Heart left ventricle (tissue), 16 donors: Measurements from ENCODE around the gene NLRP1. TPM values are rescaled to one million over a fixed set of nuclear protein-coding genes. Genes with fewer than 3 reads are reported as not detected.

ENCODE experiments used
- ATAC-seq, 4 donors: fragments of 200-7000 bp; cut with Tn5 transposase; one replicate each; pipeline ENCODE4 v1.9.1; 2020 to 2022; ENCODE audit warnings: moderate library complexity in 4 of 4, mild to moderate bottlenecking in 3 of 4, moderate number of reproducible peaks in 1 of 4
- DNase-seq, 5 donors: peaks; one replicate each; pipeline ENCODE4 v3.0.0-alpha.2; 2020
- H3K27ac ChIP-seq, 12 donors: fragments of 200-600 bp; sonication (generic) in 4 of 12; one replicate each; pipeline versions ENCODE4 v1.5.0 to v1.8.0; 2016 to 2022; ENCODE audit warnings: mild to moderate bottlenecking in 2 of 12
- H3K27me3 ChIP-seq, 9 donors: fragments of 200-600 bp; sonication (generic) in 2 of 9; one replicate each; pipeline versions ENCODE4 v1.5.1 to v1.8.0; 2016 to 2022; ENCODE audit warnings: mild to moderate bottlenecking in 3 of 9
- H3K36me3 ChIP-seq, 9 donors: fragments of 200-600 bp; sonication (generic) in 2 of 9; one replicate each; pipeline versions ENCODE4 v1.5.0 to v1.8.0; 2018 to 2022; ENCODE audit warnings: mild to moderate bottlenecking in 2 of 9
- H3K4me1 ChIP-seq, 12 donors: fragments of 200-600 bp; sonication (generic) in 4 of 12; one replicate each; pipeline versions ENCODE4 v1.5.0 to v1.8.0; 2016 to 2022; ENCODE audit warnings: mild to moderate bottlenecking in 3 of 12
- H3K4me3 ChIP-seq, 12 donors: fragments of 200-600 bp; sonication (generic) in 4 of 12; one replicate each; pipeline versions ENCODE4 v1.5.0 to v1.8.0; 2017 to 2022; ENCODE audit warnings: mild to moderate bottlenecking in 9 of 12, moderate library complexity in 4 of 12
- H3K9me3 ChIP-seq, 12 donors: fragments of 200-600 bp; sonication (generic) in 4 of 12; one replicate each; pipeline versions ENCODE4 v1.5.0 to v1.8.0; 2016 to 2022; ENCODE audit warnings: mild to moderate bottlenecking in 1 of 12
- CTCF ChIP-seq, 12 donors: fragments of 200-600 bp; sonication (generic) in 4 of 12; IDR thresholded peaks; one replicate each; pipeline versions ENCODE4 v1.5.0 to v1.8.0; 2018 to 2022; ENCODE audit warnings: antibody characterized with exemption in 12 of 12, mild to moderate bottlenecking in 5 of 12
- POLR2A ChIP-seq, 2 donors: fragments of 450-650 bp; IDR thresholded peaks; one replicate each; pipeline ENCODE4 v1.6.1; 2017; ENCODE audit warnings: antibody characterized with exemption in 2 of 2, mild to moderate bottlenecking in 2 of 2, moderate library complexity in 2 of 2
- WGBS, 4 donors: extraction: QIAGEN DNeasy Blood & Tissue Kit in 2 of 4; methylation state at CpG; one replicate each; pipeline versions ENCODE4 v1.1.5 to v1.1.7; 2013 to 2018; 5-methylcytosine and 5-hydroxymethylcytosine counted together
- intact Hi-C, 10 donors: fragments of 100-400 bp; cut with DNase I; formaldehyde crosslinking; loops; one replicate each; pipeline versions ENCODE4 v1.11.1 to v1.14.2; 2022
- polyA plus RNA-seq, 2 donors: library from polyadenylated mRNA; stranded (reverse); fragments of 200-250 nt; gene quantifications; one replicate each; pipeline ENCODE4 v1.2.3, GENCODE V29; 2013
- total RNA-seq, 9 donors: library from RNA; depleted of rRNA in 2 of 9; stranded (reverse); fragments of >200 nt in 2 of 9; fragmentation: NEBNext Ultra II Directional in 3 of 9; extraction: Animal tissue kit (Norgen Biotek cat#: 25700) in 3 of 9; gene quantifications; one replicate each; pipeline versions ENCODE4 v1.1.0 to v1.2.4, GENCODE V29; 2016 to 2023
- donor health status: ischemic (EF 13 %, LVEDD 7.1; RV severe dilation, severe dysfunction).
- donor health status: healthy with polysubstance abuse.
- donor health status: DM: no; HTN: yes; CAD: no.
- donor health status: DM: no; HTN: no; CAD: no.
- donor health status: ischemic (EF 25% LVEDD 6.9; RV normal size, moderate dysfunction).
- donor health status: ischemic (EF 25% LVEDD 5.7; RV mildly dilated, moderate dysfunction).
- donor health status: healthy.
- donor health status: DM: yes; HTN: yes; CAD: no.
- donor health status: ischemic (EF 35%, LVEDD 5.7; RV mildly dilated, moderate dysfunction).
- donor health status: nonischemic (EF 11% LVEDD 7.7; RV severe dilation, severe dysfunction).
- donor health status: DM: yes; HTN: yes; CAD: no.
- donor health status: PGD.
- donor health status: ischemic (EF 29% LVEDD 5.4; RV normal size, mild dysfunction).
- donor health status: nonischemic (EF 23%, LVEDD 6.1; RV moderate dilation, normal function).

NLRP1 gene
- total and polyA plus RNA-seq, 11 donors = 3.8 to 16.7 (median 8.8) TPM

GRCh38 chr17:5492970-5493369 is 91.3 kb downstream of the NLRP1 start:
- DNase-seq (no peak), ATAC-seq (no peak)
- H3K27ac ChIP-seq = no peak overlapping the region
- peaks cover 0 to 30% (median 23%) of the 10 kb centered on the region in 9 donors for H3K36me3 ChIP-seq
- intact Hi-C loops = no loop called here
- H3K9me3 ChIP-seq = no peaks in the 10 kb centered on the region
- TF ChIP-seq POLR2A (IDR thresholded peaks at IDR 0.05) = no peak
- TF ChIP-seq CTCF (IDR thresholded peaks at IDR 0.05) = no peak
- 94 to 100% (median 97%) methylated on average over 2 of the region's 2 CpGs for WGBS, 4 donors
- H3K4me3 ChIP-seq = no peak overlapping the region
- H3K4me1 ChIP-seq = peaks cover 0 to 7% (median 4%) of the 10 kb centered on the region in 12 donors
- no peaks in the 10 kb centered on the region for H3K27me3 ChIP-seq

- Histone ChIP-seq H3K9me3 (no peaks in the 10 kb centered on the region), H3K4me1 (peaks cover 7 to 34% (median 24%) of the 10 kb centered on the region in 12 donors), H3K4me3 (no peak overlapping the region), H3K27ac (no peak overlapping the region), H3K36me3 (peaks cover 0 to 43% (median 34%) of the 10 kb centered on the region in 9 donors), H3K27me3 (no peaks in the 10 kb centered on the region)
- ATAC-seq = no peak
- TF ChIP-seq CTCF (IDR thresholded peaks at IDR 0.05) (no peak), POLR2A (IDR thresholded peaks at IDR 0.05) (no peak)
- WGBS, 4 donors = 74 to 79% (median 75%) methylated on average over 8 of the region's 8 CpGs
- DNase-seq = no peak
- intact Hi-C loops = no loop called here
These were observed 95.6 kb downstream of the NLRP1 start for GRCh38 chr17:5488752-5489151.

GRCh38 chr17:5486206-5487124 is 97.8 kb downstream of the NLRP1 start, which contains the start of gene MIS12:
MIS12 (plus strand) TSS chr17:5486566; CDS start chr17:5488863, 2,297 bp downstream.
- peak within 1 kb of the TSS; percentile 65 to 97 (median 90) for H3K4me3 ChIP-seq
- peak in 1 of 2 donors; percentile 54 for TF ChIP-seq POLR2A (IDR thresholded peaks at IDR 0.05)
- no peak for TF ChIP-seq CTCF (IDR thresholded peaks at IDR 0.05)
- peak within 1 kb of the TSS; percentile 97 to 100 (median 99) for H3K27ac ChIP-seq
- peaks cover 0 to 66% (median 55%) of the 10 kb centered on the region in 9 donors for H3K36me3 ChIP-seq
- H3K4me1 ChIP-seq = peaks cover 7 to 35% (median 24%) of the 10 kb centered on the region in 12 donors
- no peaks in the 10 kb centered on the region for H3K27me3 ChIP-seq
- no peaks in the 10 kb centered on the region for H3K9me3 ChIP-seq
- peak; percentile 96 to 99 (median 99) for DNase-seq
- intact Hi-C loops = loop anchor here in 1 of 10 donors (1.0 kb wide), 1 partner anchor 17 kb away; no protein-coding TSS in a partner anchor
- 0 to 1% (median 0%) methylated on average over 60 to 77 of the region's 77 CpGs for WGBS, 4 donors
- ATAC-seq = peak; percentile 95 to 97 (median 96)
